CD14-positive monocyte (primary cell): Measurements from ENCODE around the gene ACSF3. TPM values are rescaled to one million over a fixed set of nuclear protein-coding genes. Genes with fewer than 3 reads are reported as not detected.

ENCODE experiments used
- DNase-seq, 3 donors: peaks; one replicate each; pipeline ENCODE4 v3.0.0-alpha.2; 2011 to 2022
- H2AFZ ChIP-seq: 2 replicates; pipeline ENCODE4 v1.6.0; 2012; ENCODE audit warnings: mild to moderate bottlenecking, low read depth, low read length, inconsistent platforms; ENCODE audit not compliant: insufficient read depth, poor library complexity, severe bottlenecking
- H3K27ac ChIP-seq, 2 donors: 1 replicate in 1 of 2; 2 replicates in 1 of 2; pipeline ENCODE4 v1.5.1; 2012 to 2013; ENCODE audit warnings: low read length in 2 of 2, control low read depth in 1 of 2, inconsistent platforms in 1 of 2, low read depth in 1 of 2, mild to moderate bottlenecking in 1 of 2
- H3K27me3 ChIP-seq, 2 donors: one replicate each; pipeline versions ENCODE4 v1.6.0 to v1.6.1; 2011 to 2013; ENCODE audit warnings: low read length in 2 of 2; ENCODE audit not compliant: control insufficient read depth in 2 of 2, insufficient read depth in 2 of 2
- H3K36me3 ChIP-seq, 2 donors: replicated peaks in 1 of 2; 1 replicate in 1 of 2; 2 replicates in 1 of 2; pipeline versions ENCODE4 v1.5.1 to v1.6.1; 2012 to 2013; ENCODE audit warnings: low read length in 2 of 2, control low read depth in 1 of 2, inconsistent platforms in 1 of 2, mild to moderate bottlenecking in 1 of 2; ENCODE audit not compliant: insufficient read depth in 2 of 2, control insufficient read depth in 1 of 2
- H3K4me1 ChIP-seq, 2 donors: 1 replicate in 1 of 2; 2 replicates in 1 of 2; pipeline versions ENCODE4 v1.5.1 to v1.6.1; 2012 to 2013; ENCODE audit warnings: low read length in 2 of 2, control low read depth in 1 of 2, inconsistent platforms in 1 of 2, mild to moderate bottlenecking in 1 of 2, moderate library complexity in 1 of 2; ENCODE audit not compliant: insufficient read depth in 2 of 2, control insufficient read depth in 1 of 2
- H3K4me2 ChIP-seq: replicated peaks from 2 replicates; pipeline ENCODE3; 2012; ENCODE audit warnings: low read length, moderate library complexity, mild to moderate bottlenecking; ENCODE audit not compliant: poor library complexity, severe bottlenecking; ENCODE audit errors: extremely low read depth
- H3K4me3 ChIP-seq, 3 experiments: fragments of 200-600 bp in 1 of 3; sonication (generic) in 1 of 3; replicated peaks in 1 of 3; 1 replicate in 2 of 3; 2 replicates in 1 of 3; pipeline ENCODE4 v1.5.1; 2011 to 2013; ENCODE audit warnings: low read length in 3 of 3, mild to moderate bottlenecking in 3 of 3, control low read depth in 2 of 3, low read depth in 2 of 3, inconsistent platforms in 1 of 3, moderate library complexity in 1 of 3
- H3K79me2 ChIP-seq: 2 replicates; pipeline ENCODE4 v1.6.0; 2012; ENCODE audit warnings: mild to moderate bottlenecking, control low read depth, inconsistent platforms, low read length, moderate library complexity; ENCODE audit not compliant: insufficient read depth
- H3K9ac ChIP-seq: 2 replicates; pipeline ENCODE4 v1.6.0; 2017; ENCODE audit warnings: low read length, mild to moderate bottlenecking; ENCODE audit not compliant: insufficient read depth, poor library complexity, severe bottlenecking
- H3K9me3 ChIP-seq, 2 donors: replicated peaks in 1 of 2; 1 replicate in 1 of 2; 2 replicates in 1 of 2; pipeline versions ENCODE4 v1.5.1 to v1.6.1; 2012 to 2013; ENCODE audit warnings: low read length in 2 of 2, control low read depth in 1 of 2; ENCODE audit not compliant: control insufficient read depth in 1 of 2, insufficient read depth in 1 of 2
- H4K20me1 ChIP-seq: 2 replicates; pipeline ENCODE4 v1.6.0; 2012; ENCODE audit warnings: mild to moderate bottlenecking, low read length, control low read depth, moderate library complexity; ENCODE audit not compliant: insufficient read depth
- H3K27ac Mint-ChIP-seq, 7 donors: one replicate each; pipeline ENCODE4 v1.8.0; 2020; ENCODE audit warnings: mild to moderate bottlenecking in 7 of 7, mixed read lengths in 7 of 7, moderate library complexity in 6 of 7, inconsistent platforms in 2 of 7
- H3K27me3 Mint-ChIP-seq, 3 donors: one replicate each; pipeline ENCODE4 v1.8.0; 2021 to 2022; ENCODE audit warnings: low read depth in 3 of 3, mild to moderate bottlenecking in 3 of 3, mixed read lengths in 3 of 3, moderate library complexity in 3 of 3, inconsistent platforms in 1 of 3
- H3K36me3 Mint-ChIP-seq, 2 donors: one replicate each; pipeline ENCODE4 v1.8.0; 2020; ENCODE audit warnings: mixed read lengths in 2 of 2, inconsistent platforms in 1 of 2, mild to moderate bottlenecking in 1 of 2
- H3K4me1 Mint-ChIP-seq: one replicate; pipeline ENCODE4 v1.8.0; 2020; ENCODE audit warnings: mild to moderate bottlenecking, mixed read lengths
- H3K4me3 Mint-ChIP-seq, 2 donors: one replicate each; pipeline ENCODE4 v1.8.0; 2020; ENCODE audit warnings: mild to moderate bottlenecking in 2 of 2, mixed read lengths in 2 of 2, moderate library complexity in 1 of 2
- H3K9me3 Mint-ChIP-seq, 7 donors: one replicate each; pipeline ENCODE4 v1.8.0; 2020 to 2022; ENCODE audit warnings: mixed read lengths in 7 of 7, mild to moderate bottlenecking in 6 of 7, moderate library complexity in 6 of 7, inconsistent platforms in 2 of 7
- WGBS: methylation state at CpG from one replicate; pipeline ENCODE4 v1.1.5; 2013; ENCODE audit warnings: missing lambda C conversion rate; ENCODE audit not compliant: insufficient coverage; 5-methylcytosine and 5-hydroxymethylcytosine counted together
- intact Hi-C, 2 donors: fragments of 100-400 bp; cut with micrococcal nuclease; formaldehyde crosslinking; loops; one replicate each; pipeline versions ENCODE4 v1.15.0 to v1.15.1; 2023
- polyA plus RNA-seq, 3 donors: library from polyadenylated mRNA; depleted of rRNA in 1 of 3; unstranded in 2 of 3; stranded (reverse) in 1 of 3; fragments of 300-500 nt in 2 of 3; fragments of >200 nt in 1 of 3; fragmentation: Illumina TruSeq in 2 of 3; gene quantifications; 1 replicate in 2 of 3; 2 replicates in 1 of 3; pipeline ENCODE4 v1.2.3, GENCODE V29; 2012 to 2021
- TF ChIP-seq, protein P1 (sequence below): fragments of 200-600 bp; IDR thresholded peaks from one replicate; pipeline ENCODE4 v1.8.0; 2022; ENCODE audit warnings: antibody characterized with exemption, mild to moderate bottlenecking

The ACSF3 gene
- polyA plus RNA-seq, 3 donors = 23.5 to 26.7 (median 26.4) TPM

GRCh38 chr16:89055894-89056555 lies 37.6 kb upstream of the ACSF3 start:
- H3K27me3 ChIP-seq = no peaks in the 10 kb centered on the region

DNA sequence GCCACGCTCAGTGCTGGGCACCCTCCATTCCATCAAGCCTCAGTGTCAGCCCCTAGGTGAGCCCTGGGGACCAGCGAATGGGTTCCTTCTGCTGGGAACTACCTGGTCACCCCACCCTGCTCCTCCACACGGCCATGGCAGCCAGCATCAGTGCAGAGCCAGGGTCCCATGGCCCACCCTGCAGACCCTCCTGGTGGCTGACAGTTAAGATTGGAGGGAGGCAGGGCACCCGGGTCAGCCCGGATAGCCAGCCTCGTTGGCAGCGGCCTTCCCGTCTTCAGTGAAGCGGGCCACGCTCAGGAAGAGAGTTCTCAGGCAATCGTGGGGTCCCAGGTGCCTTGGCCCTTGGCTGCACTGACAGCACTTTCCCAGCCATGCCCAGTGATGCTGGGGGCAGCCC lies 37.1 kb upstream of the ACSF3 start:
- Histone ChIP-seq H3K9me3 (no peaks in the 10 kb centered on the region), H3K27me3 (no peaks in the 10 kb centered on the region), H2AFZ (no peak overlapping the region), H3K9ac (no peak overlapping the region), H3K4me2 (no peak overlapping the region), H3K4me1 (peaks cover 8 to 19% of the 10 kb centered on the region in 2 donors), H3K4me3 (no peak overlapping the region), H4K20me1 (no peaks in the 10 kb centered on the region), H3K79me2 (peaks cover 6% of the 10 kb centered on the region), H3K36me3 (no peaks in the 10 kb centered on the region), H3K27ac (no peak overlapping the region)
- Mint-ChIP-seq H3K4me1 (peaks cover 10% of the 10 kb centered on the region), H3K27me3 (peaks cover 6 to 12% (median 7%) of the 10 kb centered on the region in 3 donors), H3K9me3 (peaks cover 0 to 3% (median 2%) of the 10 kb centered on the region in 7 donors), H3K36me3 (no peaks in the 10 kb centered on the region), H3K4me3 (no peak overlapping the region), H3K27ac (no peak overlapping the region)
- intact Hi-C loops = no loop called here
- 94% methylated on average over 10 of the region's 11 CpGs for WGBS
- no peak for DNase-seq
- TF ChIP-seq, protein P1, sequence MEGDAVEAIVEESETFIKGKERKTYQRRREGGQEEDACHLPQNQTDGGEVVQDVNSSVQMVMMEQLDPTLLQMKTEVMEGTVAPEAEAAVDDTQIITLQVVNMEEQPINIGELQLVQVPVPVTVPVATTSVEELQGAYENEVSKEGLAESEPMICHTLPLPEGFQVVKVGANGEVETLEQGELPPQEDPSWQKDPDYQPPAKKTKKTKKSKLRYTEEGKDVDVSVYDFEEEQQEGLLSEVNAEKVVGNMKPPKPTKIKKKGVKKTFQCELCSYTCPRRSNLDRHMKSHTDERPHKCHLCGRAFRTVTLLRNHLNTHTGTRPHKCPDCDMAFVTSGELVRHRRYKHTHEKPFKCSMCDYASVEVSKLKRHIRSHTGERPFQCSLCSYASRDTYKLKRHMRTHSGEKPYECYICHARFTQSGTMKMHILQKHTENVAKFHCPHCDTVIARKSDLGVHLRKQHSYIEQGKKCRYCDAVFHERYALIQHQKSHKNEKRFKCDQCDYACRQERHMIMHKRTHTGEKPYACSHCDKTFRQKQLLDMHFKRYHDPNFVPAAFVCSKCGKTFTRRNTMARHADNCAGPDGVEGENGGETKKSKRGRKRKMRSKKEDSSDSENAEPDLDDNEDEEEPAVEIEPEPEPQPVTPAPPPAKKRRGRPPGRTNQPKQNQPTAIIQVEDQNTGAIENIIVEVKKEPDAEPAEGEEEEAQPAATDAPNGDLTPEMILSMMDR = no peak

More at GRCh38 chr16:89055894-89056555, 37.6 kb upstream of the ACSF3 start:
- Histone ChIP-seq H3K4me3 (no peak overlapping the region), H3K79me2 (peaks cover 6% of the 10 kb centered on the region), H3K9me3 (no peaks in the 10 kb centered on the region), H3K36me3 (no peaks in the 10 kb centered on the region), H3K4me1 (peaks cover 8 to 23% of the 10 kb centered on the region in 2 donors), H3K9ac (no peak overlapping the region), H4K20me1 (no peaks in the 10 kb centered on the region), H3K4me2 (no peak overlapping the region), H3K27ac (no peak overlapping the region), H2AFZ (no peak overlapping the region)
- intact Hi-C loops = no loop called here
- no peaks in the 10 kb centered on the region for H3K36me3 Mint-ChIP-seq
- no peak for DNase-seq
- peaks cover 5 to 12% (median 6%) of the 10 kb centered on the region in 3 donors for H3K27me3 Mint-ChIP-seq
- no peak overlapping the region for H3K4me3 Mint-ChIP-seq
- WGBS = 94% methylated on average over 23 of the region's 25 CpGs
- TF ChIP-seq, protein P1 = no peak
- H3K27ac Mint-ChIP-seq = no peak overlapping the region
- H3K9me3 Mint-ChIP-seq = peaks cover 0 to 3% (median 2%) of the 10 kb centered on the region in 7 donors
- H3K4me1 Mint-ChIP-seq = peaks cover 10% of the 10 kb centered on the region
